ENCODE measurements around the gene HOXA6.

Gene HOXA6

GRCh38 chr7:27164367-27165088, 17.0 kb upstream of the HOXA6 start:
- Histone ChIP-seq H3K27me3 (ENCODE audit: insufficient read depth, poor library complexity, severe bottlenecking) (peaks cover 63% of the 10 kb centered on the region), H3K27ac (replicated peaks) (no peak overlapping the region)
- no peak for DNase-seq (ENCODE audit: low read depth in 1 of 2, low spot score in 1 of 2)

GRCh38 chr7:27164045-27164366, 16.4 kb upstream of the HOXA6 start:
- TF ChIP-seq CTCF (IDR thresholded peaks at IDR 0.05; ENCODE audit: insufficient read depth, low read length) (no peak), POLR2AphosphoS5 (IDR thresholded peaks at IDR 0.05; ENCODE audit: low read depth) (no peak), REST (IDR thresholded peaks at IDR 0.05; ENCODE audit: insufficient replicate concordance, low read depth) (no peak), GABPA (IDR thresholded peaks at IDR 0.05; ENCODE audit: low read depth) (no peak), SPI1 (IDR thresholded peaks at IDR 0.05; ENCODE audit: borderline replicate concordance, low read depth) (no peak)
- H3K27me3 ChIP-seq (ENCODE audit: insufficient read depth, poor library complexity, severe bottlenecking) = peaks cover 61% of the 10 kb centered on the region

More at GRCh38 chr7:27164367-27165088, 17.0 kb upstream of the HOXA6 start:
- no peak overlapping the region for H3K4me3 ChIP-seq (replicated peaks; ENCODE audit: insufficient read depth, low read length)
- TF ChIP-seq CTCF (IDR thresholded peaks at IDR 0.05; ENCODE audit: insufficient read depth, low read length) = no peak
- TF ChIP-seq GABPA (IDR thresholded peaks at IDR 0.05; ENCODE audit: low read depth) = no peak
- no peak for TF ChIP-seq REST (IDR thresholded peaks at IDR 0.05; ENCODE audit: insufficient replicate concordance, low read depth)
- TF ChIP-seq SPI1 (IDR thresholded peaks at IDR 0.05; ENCODE audit: borderline replicate concordance, low read depth) = no peak
- no peak for TF ChIP-seq POLR2AphosphoS5 (IDR thresholded peaks at IDR 0.05; ENCODE audit: low read depth)

GRCh38 chr7:27163288-27164044, 15.9 kb upstream of the HOXA6 start:
- peaks cover 59% of the 10 kb centered on the region for H3K27me3 ChIP-seq (ENCODE audit: insufficient read depth, poor library complexity, severe bottlenecking)
- no peak for DNase-seq (ENCODE audit: low read depth in 1 of 2, low spot score in 1 of 2)
- TF ChIP-seq CTCF (IDR thresholded peaks at IDR 0.05; ENCODE audit: insufficient read depth, low read length) (no peak), POLR2AphosphoS5 (IDR thresholded peaks at IDR 0.05; ENCODE audit: low read depth) (no peak), SPI1 (IDR thresholded peaks at IDR 0.05; ENCODE audit: borderline replicate concordance, low read depth) (no peak), REST (IDR thresholded peaks at IDR 0.05; ENCODE audit: insufficient replicate concordance, low read depth) (no peak), GABPA (IDR thresholded peaks at IDR 0.05; ENCODE audit: low read depth) (no peak)
- no peak overlapping the region for H3K4me3 ChIP-seq (replicated peaks; ENCODE audit: insufficient read depth, low read length)
- no peak overlapping the region for H3K27ac ChIP-seq (replicated peaks)

More at GRCh38 chr7:27164045-27164366, 16.4 kb upstream of the HOXA6 start:
- H3K27ac ChIP-seq (replicated peaks) = no peak overlapping the region
- no peak for DNase-seq (ENCODE audit: low read depth in 1 of 2, low spot score in 1 of 2)
- no peak overlapping the region for H3K4me3 ChIP-seq (replicated peaks; ENCODE audit: insufficient read depth, low read length)
